ENCODE results near the gene SMYD1.

Gene SMYD1

DNA sequence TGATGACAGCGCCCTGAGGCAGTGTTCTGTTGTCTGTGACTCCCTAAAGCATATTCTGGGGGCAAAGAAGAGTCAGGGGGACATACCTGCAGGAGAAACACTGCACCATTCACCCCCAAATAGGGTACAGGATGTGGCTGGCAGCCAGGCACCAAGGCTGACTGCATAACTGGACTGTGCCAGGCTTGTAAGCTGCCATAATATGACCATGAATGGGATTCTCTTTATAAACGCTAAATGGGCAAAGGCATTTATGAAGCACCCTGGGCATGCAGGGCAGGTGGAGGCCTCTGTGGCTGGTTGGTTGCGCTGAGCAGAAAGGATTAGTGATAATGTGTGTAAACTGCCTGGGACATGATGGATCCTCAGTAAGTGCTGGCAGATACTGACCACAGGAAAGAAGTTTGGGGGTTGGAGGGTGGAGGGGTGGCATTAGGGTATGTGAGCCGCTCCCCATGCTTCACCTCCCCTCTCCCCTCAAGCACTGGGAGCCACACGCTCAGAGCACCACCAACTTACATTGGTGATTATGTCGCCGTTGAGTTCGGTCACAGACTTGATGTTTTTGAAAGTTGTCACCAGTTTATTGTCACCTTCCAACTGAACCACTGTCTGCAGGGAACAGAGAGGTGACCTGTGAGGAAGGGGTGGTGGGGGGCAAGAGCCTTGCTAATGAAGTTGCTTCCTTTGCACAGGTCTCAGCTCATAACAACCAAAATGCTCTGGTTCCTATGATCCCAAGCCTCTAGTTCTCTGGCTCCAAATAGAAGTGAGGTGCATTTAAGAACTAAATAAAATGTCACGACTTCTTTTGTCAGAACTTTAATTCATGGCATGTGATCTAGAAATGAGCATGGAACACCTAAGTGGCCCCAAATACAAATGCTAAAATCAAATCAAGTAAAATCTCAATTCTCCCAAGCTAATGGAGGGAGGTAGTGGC lies 56.6 kb downstream of the SMYD1 start:
- no peak for DNase-seq

DNA sequence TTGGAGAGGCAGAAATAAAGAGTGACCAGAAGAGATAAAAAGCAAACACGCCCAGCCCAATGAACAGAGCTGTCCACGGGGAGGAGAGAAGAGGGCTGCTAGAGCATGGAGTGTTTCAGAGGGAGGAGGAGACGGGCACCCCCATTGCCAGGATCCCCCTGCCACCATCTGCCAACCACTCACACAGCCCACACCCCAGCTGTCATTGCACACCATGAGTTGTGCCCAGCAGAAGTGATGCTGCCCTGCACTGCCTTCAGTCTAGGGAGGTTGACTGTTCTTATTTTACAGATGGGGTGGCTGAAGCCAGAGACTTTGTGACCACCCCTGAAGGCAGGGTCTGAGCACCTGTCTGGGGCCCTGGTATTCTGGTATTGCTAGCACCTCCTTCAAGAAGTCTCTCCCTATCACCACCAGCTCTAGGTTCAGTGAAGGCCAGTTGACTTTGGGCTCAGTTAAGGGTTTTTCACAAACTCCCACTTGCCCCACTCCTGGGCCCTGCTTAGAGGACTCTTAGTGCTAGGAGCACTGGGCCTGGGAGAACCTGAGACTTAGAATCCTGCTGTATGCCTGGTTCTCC lies 57.8 kb downstream of the SMYD1 start:
- DNase-seq = no peak

DNA sequence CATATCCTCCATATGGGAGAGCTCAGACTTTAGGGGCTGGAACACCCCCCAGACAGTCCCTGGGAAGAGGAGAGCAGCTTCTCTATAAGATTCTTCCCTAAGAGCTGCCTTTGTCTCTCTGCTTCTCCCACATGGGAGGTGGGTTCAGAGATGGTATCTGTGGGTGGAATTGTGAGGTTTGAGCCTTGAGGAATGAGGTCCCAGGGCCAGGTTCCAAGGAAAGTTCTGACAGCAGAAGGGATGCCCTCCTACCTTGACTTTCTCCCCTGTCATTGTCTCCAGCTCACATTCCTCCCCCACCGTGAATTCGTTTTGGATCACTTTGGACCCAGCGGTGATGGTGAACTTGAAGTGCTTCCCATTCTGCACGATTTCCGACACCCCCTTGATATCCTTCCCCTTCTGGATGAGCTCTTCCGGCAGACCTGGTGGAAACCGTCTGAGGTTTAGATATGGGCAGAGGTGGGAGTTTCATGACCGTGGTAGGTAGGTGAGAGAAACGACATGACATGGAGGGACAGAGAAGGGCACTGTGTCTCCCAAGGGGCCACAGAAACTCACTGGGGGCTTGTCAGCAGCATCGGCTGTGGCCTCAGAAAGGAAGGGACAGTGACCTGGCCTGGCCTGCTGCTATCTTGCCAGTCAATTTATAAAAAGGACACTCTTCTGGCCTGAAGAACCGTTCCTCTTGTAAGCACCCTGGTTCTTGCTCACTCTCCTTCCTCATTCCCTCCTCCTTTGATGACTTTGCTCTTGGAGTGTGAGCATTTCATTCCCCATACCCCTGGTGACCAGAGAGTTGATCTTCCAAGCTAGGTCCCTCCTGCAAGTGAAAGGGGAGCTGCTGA lies 58.5 kb downstream of the SMYD1 start:
- no peak for DNase-seq

DNA sequence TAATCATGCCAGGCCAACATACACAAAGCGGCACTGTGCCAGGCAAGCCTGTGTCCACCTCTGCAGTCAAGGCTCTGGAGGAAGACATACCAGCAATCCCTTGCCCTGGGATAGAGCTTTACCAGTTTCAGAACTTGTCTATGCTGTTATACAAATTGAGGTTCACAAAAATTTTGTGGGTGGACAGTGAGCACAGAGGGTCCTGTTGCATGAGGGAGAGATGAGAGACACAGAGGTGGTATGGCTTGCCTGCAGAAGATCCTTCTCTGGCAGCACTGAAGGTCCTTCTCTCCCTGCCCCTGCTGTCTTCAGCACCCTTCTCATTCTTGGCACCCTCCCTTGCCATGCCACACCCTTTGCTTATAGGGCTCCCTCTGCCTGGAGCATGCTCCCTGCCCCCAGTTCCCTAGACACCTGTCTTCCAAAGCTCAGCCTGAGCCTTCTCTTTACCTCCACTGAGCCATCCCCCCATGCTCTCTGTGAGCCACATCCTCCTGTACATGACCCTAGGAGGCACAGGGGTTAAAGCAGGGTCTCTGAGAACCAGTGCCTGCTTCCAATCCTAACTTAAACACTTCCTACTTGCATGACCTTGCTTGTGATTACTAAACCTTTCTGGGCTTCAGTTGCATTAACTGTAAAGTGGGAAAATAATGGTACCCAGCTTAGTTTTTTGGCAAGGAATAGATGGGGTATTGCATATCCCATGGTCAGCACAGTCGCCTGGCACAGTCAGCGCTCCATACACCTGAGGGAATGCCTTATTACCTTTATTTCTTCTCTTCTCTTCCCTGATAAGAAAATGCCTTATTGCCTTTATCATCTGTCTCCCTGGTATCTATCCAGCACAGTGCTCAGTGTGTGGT lies 59.4 kb downstream of the SMYD1 start:
- no peak for DNase-seq

DNA sequence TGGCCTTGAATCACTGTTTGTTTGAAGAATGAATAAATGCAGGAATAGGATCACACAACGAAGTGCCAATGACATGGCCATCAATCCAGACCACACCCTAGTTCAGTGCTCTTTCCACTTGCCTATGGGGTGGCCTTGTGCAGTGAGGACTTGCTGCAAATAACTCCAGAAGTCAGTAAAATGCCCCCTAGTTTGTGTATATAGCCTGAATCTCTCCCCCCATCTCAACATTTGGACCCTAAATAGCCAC lies 59.9 kb downstream of the SMYD1 start:
- no peak for DNase-seq

DNA sequence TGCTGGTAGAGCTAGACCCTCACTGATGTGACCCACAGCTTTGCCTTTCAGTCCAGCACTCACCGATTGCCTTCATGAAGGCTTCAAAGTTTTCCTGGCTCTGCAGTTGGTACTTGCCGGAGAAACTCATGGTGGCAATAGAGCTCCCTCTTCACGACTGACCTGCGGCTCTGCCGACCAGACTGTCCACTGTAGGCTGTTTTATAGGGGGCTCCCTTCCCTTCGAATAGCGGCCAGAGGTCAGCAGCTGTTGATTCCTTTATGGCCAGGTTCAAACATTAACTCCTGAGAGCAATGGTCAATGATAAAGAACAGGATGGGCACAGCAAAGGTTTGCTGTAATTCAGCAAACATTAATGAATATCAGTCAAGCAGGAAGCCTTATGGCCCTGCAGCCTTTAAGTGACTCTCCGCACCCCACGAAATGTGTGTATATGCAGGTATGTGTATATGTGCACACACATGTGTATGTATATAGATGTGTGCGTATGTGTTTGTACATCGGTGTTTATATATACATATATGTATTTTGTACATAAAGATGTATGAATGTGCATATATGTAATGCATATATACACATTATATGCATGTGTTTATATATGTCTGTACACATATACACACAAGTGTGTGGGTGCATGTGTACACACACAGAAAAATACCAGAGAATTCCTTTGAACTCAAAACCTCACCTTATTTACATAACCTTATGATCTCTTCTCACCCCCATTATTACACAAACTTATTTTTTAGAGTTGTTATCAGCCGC lies 60.4 kb downstream of the SMYD1 start, which contains the start of gene FABP1:
Gene FABP1, minus strand, starts transcription at position 175 of the 766 bp plus-strand sequence. Its CDS starts 45 bp downstream, at position 130.
- DNase-seq = no peak

DNA sequence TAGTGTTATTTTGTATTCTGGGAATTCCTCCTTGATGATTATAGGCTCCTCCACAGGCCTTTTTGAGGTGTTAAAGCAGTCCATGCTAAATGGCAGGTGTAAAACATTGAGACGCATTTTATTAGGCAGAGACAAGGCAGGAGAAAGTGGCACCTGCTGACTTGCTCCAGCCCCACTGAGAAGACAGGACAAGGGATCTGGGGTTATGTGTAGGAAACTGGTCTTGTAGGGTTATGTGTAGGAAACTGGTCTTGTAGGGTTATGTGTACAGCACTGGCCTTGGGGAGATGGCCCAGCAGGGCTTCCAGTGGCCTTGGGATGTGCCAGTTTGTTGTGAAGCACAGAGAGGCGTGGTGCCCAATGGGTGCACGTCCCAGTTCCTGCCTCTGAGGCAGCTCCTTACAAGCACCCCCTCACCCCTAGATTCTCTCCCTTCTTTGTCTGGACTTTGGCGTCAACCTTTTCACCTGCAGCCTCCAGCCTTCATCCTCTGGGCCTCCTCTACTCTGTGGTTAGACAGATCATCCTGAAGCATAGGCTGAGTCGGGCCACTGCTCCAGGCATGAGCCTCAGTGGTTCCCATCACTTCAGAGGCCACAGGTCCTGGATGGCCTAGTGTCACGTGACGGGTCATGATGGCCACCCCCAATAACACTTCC lies 61.2 kb downstream of the SMYD1 start:
- no peak for DNase-seq

DNA sequence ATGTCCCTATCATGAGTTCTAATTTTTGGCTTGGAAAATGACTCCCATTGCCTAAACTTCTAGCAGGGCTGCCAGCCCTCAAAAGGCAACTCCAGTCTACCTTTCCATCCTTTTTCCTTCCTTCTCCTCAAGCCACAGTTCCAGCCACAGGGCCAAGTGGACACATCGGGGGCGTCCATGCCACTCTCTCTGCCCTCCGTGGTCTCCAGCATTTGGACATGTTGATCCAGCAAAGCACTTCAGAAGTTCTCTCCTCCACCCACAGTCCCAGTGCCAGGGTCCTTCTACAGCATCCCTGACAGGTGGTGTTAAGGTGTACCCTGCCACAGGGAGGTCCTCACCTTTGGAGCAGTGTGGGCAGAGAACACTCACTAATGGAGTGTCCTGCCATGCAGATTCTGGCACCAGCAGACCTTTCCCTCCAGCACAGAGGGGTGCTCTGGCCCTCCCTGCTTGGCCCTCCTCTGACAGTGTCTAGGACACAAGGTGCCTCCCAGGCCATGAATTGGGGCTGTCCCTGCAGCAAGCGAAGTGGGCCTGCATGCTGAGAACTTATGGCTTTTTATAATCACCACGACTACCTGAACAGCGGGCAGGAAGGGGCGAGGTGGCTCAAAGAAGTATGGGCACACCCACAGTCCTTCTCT lies 61.8 kb downstream of the SMYD1 start:
- no peak for DNase-seq

DNA sequence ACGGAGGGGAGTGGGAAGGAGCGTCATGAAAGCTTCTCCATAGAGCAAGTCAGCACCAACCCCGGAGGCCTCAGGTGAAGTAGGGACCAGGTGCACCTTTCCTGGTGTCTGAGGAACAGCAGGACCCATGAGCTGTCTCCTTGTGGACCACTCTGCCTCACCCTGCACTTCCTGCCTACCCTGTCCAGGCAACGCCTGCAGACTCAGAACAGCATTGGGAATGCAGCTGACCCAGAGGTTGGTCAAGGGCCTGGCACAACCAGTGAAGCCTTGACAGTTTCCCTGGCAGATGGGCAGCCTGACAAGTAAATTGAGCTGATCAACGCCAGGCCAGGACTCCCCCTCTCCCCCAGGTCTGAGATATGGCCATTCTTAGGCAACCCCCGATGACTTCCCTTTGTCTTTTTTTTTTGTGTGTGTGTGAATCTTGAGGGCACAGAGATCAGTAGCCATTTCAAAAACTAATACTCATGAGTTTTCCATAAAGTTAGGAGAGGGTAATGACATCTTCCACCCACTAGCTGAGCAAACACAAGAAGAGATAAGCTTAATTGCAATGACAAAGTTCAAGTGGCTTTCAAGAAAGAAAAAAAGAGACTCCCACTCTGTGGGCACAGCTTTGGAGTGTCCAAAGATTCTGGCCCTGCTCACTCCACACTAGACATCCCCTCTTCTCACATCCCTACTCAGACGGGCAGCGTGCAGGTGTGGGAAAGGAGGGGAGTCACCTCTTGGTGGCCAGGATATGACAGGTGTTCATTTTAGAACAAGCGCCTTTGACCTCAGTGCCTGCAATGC lies 63.8 kb downstream of the SMYD1 start:
- no peak for DNase-seq

DNA sequence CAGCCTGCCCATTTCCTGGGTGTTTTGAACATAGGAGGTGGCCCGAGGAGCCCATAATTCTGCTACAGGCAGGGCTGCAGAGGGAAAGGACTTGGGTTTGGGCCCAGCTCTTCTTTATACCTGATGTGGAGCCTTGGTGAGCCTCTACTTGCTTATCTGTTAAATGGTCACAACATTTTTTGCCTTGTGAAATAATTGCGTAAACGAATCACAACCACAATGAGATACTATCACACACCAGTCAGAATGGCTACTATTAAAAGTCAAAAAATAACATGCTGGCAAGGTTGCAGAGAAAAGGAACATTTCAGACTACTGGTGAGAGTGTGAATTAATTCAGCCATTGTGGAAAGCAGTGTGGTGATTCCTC lies 64.4 kb downstream of the SMYD1 start:
- no peak for DNase-seq

DNA sequence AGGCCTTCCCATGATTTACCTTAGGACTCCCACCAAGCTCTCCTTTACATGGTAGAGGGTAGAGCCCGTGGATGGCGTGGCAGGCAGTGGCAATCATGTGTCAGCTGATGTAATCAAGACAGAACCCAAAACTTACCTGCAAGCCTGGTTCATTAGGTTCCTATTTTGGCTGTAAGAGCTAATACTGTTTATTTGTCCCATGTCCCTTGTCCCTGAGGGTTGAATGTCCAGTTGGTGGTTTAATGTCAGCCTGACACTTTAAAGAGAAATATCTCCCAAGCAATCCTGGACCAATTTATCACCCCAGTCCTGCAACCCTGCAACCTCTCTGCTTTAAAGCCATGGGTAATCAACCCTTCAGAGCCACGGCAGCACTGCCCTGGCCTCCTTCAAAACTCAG lies 66.2 kb downstream of the SMYD1 start:
- DNase-seq = no peak

DNA sequence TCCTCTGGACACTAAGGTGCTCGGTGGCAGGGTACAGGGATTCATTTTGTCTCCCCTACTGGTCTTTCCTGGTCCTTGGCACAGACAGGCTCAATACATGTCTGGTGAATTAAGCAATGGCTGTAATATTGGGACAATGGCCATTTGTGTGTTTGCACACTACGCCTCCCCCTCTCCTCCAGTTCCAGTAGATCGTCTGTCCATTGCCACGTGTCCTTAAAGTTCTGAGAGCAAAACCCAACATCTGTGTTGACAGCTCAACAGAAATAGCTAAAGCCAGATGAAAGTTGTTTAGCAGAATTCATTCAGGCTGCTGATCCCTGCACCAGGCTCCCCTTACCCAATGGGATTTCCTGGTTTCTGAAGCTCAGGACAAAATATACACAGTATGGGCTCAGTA lies 69.2 kb downstream of the SMYD1 start:
- no peak for DNase-seq

DNA sequence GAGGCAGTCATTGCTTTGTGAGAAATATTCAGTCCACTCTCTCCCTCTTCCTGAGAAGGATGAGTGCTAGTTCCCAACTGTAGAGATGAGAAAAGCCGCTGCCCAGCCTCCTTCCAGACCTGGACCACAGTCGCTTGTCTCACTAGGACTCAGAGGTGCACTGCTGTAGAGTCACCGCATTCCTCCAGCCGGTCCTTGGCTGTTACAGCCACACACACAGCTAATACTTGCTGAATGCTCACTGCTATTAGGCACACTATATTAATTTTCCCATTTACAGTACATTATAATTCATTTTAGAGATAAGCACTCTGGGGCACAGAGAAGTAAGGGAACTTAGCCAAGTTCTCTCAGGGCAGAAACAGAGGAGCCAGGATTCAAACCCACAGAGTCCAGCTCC lies 70.2 kb downstream of the SMYD1 start:
- DNase-seq = no peak

DNA sequence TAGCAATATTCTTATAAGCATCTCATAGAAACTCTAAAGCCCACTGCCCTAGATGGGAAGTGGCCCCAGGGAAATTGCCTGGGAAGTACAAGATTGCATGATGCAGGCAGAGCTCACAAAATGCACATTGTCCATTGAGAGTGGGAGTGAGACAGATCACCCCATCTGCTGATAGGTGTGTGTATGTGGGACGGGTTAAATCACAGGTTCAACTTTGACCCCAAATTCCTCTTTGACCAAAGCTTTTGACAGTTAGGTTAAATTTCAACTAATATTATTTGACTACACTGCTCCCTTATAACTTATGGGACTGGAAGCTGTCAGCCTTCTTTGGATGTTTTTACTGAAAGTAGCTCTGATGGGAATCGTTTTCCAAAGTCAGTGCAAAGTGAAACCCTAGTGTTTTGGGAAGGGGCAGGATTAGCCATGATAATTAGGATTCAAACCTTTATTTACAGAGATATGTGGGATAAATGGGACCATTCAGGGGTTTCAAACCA lies 71.6 kb downstream of the SMYD1 start:
- DNase-seq = no peak

DNA sequence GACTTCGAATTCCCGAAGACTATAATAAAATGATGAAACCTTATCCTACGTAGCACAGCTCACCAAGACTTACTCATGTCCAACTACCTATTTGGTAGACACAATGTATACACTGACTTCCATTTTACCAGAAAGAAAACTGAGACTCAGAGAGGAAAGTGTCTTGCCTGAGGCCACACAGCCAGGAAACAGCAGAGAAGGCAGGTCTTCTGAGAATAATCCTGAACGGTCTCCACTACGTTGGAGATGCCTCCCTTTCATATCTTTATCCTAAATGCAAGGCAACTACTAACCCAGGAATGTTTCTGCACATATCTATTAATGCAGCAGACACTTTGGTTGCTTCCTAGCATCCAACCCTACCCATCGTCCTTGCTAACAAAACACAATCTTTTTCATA lies 72.2 kb downstream of the SMYD1 start:
- no peak for DNase-seq

DNA sequence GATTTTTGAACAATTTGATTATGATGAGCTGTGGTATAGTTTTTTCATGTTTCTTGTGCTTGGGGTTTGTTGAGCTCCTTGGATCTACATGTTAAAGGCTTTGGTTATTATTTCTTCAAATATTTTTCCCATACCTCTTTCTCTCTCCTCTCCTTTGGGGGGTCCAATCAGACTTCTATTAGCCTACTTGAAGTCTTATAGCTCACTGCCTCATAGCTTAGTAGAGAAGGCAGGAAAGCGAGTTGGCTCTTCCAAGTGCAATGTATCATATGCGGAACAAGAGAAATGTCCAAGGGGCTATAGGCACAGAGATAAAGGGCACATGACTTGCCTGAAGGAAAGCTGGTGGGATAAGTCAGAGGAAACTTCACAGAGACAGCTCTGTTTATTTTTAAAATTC lies 74.3 kb downstream of the SMYD1 start:
- DNase-seq = no peak

DNA sequence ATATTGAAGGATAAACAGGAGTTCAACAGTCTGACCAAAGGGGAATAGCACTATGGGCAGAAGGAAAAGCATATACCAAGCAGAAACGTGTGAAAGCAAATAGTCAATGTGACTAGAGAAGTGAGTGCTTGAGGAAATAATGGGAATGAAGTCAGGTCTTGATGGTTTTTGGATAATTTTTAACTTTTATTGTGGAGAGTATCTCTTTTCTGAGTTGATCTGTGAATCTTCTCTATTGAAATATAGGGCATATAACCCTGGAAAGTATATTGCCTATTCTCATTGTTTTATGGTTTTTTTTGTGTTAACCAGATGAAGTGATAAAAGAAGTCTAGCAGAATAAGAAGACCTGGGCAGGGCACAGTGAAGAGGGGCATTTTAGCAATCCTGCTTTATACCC lies 76.6 kb downstream of the SMYD1 start:
- DNase-seq = no peak

DNA sequence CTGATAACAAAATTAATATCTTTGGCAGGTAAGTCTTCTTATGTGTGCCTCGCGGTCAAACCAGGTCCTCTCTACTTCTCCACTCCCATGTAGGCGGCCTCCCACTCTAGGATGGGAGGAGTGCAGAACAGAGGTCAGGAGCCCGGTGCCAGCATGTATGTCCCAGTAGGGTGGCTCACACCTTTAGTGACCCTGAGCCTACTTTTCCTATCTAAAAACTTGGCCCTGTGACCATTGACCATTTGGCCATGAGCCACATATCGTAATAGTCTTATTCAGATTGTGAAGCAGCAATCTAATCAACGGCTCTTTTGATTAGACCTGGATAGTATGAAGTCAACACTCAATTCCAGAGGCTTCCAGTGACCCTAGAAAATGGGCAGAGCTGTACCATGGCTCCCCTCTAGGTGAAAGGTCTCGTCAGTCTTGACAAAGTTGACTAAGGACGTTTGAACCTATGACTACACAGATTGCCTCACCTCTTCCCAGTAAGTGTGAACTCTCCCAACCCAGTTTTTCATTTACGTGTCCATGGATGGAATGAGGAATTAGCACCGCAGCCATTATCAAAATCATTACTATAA lies 77.4 kb downstream of the SMYD1 start:
- no peak for DNase-seq

DNA sequence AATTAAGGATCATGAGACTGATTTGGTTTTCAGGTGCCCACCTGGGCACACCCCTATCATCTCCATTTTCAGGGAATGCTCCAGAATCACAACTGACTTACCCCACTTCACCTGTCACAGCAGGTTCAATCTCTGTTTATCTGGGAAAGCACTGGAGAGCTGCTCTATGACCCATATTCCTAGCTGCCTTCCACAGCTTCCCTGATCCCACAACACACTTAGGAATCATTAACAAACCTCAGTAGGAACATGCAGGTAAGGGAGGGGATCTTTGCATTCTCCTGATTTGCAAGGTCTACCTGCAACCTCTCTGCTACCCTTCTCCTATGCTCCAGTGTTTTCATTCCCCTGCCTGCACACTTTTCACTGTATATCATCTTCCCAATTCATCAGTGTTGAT lies 79.0 kb downstream of the SMYD1 start:
- DNase-seq = no peak

DNA sequence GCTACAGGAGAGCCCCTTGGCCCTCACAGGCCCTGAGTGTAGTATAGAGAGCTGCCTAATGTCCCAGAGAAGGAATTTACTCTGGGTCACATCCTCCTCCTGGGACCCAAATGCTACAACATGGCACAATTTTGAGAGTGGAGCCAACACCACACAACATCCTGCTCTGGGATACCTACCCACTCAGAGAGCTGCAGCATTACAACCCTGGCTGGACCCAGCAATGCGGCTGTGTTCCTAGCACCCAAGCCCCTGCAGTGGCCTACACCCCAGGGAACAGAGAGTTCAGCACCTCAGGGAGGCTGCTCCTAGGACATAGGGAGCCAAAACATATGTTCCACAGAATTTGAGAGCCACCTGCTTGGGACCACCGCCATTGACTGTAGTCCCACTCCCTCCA lies 79.5 kb downstream of the SMYD1 start:
- DNase-seq = no peak
